GM04504 (cell line): ENCODE results near the gene SRSF5.

Experiments
- DNase-seq: peaks from one replicate; pipeline ENCODE4 v3.0.0-alpha.2; 2012; ENCODE audit warnings: low read depth

The SRSF5 gene

GRCh38 chr14:69771136-69771535 lies 4.2 kb downstream of the SRSF5 start:
- no peak for DNase-seq

GRCh38 chr14:69772082-69773017 lies 5.4 kb downstream of the SRSF5 start:
- no peak for DNase-seq

- no peak for DNase-seq
These were observed 6.8 kb downstream of the SRSF5 start for GRCh38 chr14:69773571-69774276.

- no peak for DNase-seq
These were observed 8.1 kb downstream of the SRSF5 start for GRCh38 chr14:69775012-69775411.

GRCh38 chr14:69776875-69777453 lies 10.0 kb downstream of the SRSF5 start:
- no peak for DNase-seq

- DNase-seq, result no peak
These were observed 12.1 kb downstream of the SRSF5 start for GRCh38 chr14:69779088-69779487.

- DNase-seq, result no peak
These were observed 13.2 kb downstream of the SRSF5 start for GRCh38 chr14:69780092-69780491.

GRCh38 chr14:69780952-69781351 lies 14.0 kb downstream of the SRSF5 start:
- DNase-seq, result no peak

- no peak for DNase-seq
These were observed 18.0 kb downstream of the SRSF5 start for GRCh38 chr14:69784942-69785341.

GRCh38 chr14:69786603-69787002 lies 19.7 kb downstream of the SRSF5 start:
- no peak for DNase-seq

GRCh38 chr14:69789118-69789640 lies 22.2 kb downstream of the SRSF5 start:
- no peak for DNase-seq

- DNase-seq, result no peak
These were observed 26.0 kb downstream of the SRSF5 start for GRCh38 chr14:69792887-69793421.

- no peak for DNase-seq
These were observed 27.8 kb downstream of the SRSF5 start for GRCh38 chr14:69794791-69795190.

- DNase-seq, result no peak
These were observed 28.7 kb downstream of the SRSF5 start for GRCh38 chr14:69795691-69796090.

GRCh38 chr14:69796797-69797500 lies 30.0 kb downstream of the SRSF5 start, which contains the start of gene SLC10A1:
Gene SLC10A1, minus strand, starts transcription at chr14:69797241. Its CDS starts 86 bp downstream, at chr14:69797155.
- no peak for DNase-seq

GRCh38 chr14:69797573-69798338 lies 30.8 kb downstream of the SRSF5 start:
- no peak for DNase-seq

GRCh38 chr14:69798339-69798735 lies 31.4 kb downstream of the SRSF5 start:
- DNase-seq, result no peak

- DNase-seq, result no peak
These were observed 36.8 kb downstream of the SRSF5 start for GRCh38 chr14:69803753-69804152.

GRCh38 chr14:69804902-69805301 lies 38.0 kb downstream of the SRSF5 start:
- no peak for DNase-seq

GRCh38 chr14:69807192-69807591 lies 40.2 kb downstream of the SRSF5 start:
- no peak for DNase-seq
